Body of pancreas (tissue), 4 donors: ENCODE data around the gene LEF1.

Source experiments
- CTCF ChIP-seq, 7 experiments: fragments of 450-650 bp in 4 of 7; fragments of 200-600 bp in 3 of 7; sonication (generic) in 3 of 7; IDR thresholded peaks; one replicate each; pipeline ENCODE4 v1.5.1; 2016 to 2019; ENCODE audit warnings: antibody characterized with exemption in 7 of 7
- POLR2A ChIP-seq, 3 donors: fragments of 450-650 bp; IDR thresholded peaks; one replicate each; pipeline ENCODE4 v1.6.1; 2016; ENCODE audit warnings: antibody characterized with exemption in 3 of 3, mild to moderate bottlenecking in 2 of 3

GRCh38 chr4:108037884-108038283, 130.8 kb downstream of the LEF1 start:
- no peak for TF ChIP-seq CTCF (IDR thresholded peaks at IDR 0.05)
- no peak for TF ChIP-seq POLR2A (IDR thresholded peaks at IDR 0.05)
